HCT116 (cell line): ENCODE data around the gene AGMAT. TPM values are rescaled to one million over a fixed set of nuclear protein-coding genes. Genes with fewer than 3 reads are reported as not detected.

Experiments
- CBX3 ChIP-seq: IDR thresholded peaks from 2 replicates; pipeline ENCODE4 v1.6.1; 2012; ENCODE audit warnings: low read depth
- EZH2 ChIP-seq: fragments of 200-600 bp; sonication (generic); IDR thresholded peaks from 2 replicates; pipeline ENCODE4 v1.6.1; 2017; ENCODE audit warnings: antibody characterized with exemption, mixed run types
- JUND ChIP-seq: IDR thresholded peaks from 2 replicates; pipeline ENCODE4 v1.6.1; 2012
- POLR2A ChIP-seq: IDR thresholded peaks from 2 replicates; pipeline ENCODE4 v1.7.0; 2011; ENCODE audit warnings: borderline replicate concordance; ENCODE audit not compliant: insufficient read depth, insufficient read length; ENCODE audit errors: extremely low read depth
- REST ChIP-seq: IDR thresholded peaks from 2 replicates; pipeline ENCODE4 v1.6.1; 2012; ENCODE audit warnings: low read depth
- SP1 ChIP-seq: IDR thresholded peaks from 2 replicates; pipeline ENCODE4 v1.6.1; 2012; ENCODE audit warnings: low read depth
- ZBTB33 ChIP-seq: IDR thresholded peaks from 2 replicates; pipeline ENCODE4 v1.6.1; 2011; ENCODE audit warnings: mild to moderate bottlenecking, low read length, moderate library complexity; ENCODE audit not compliant: insufficient replicate concordance; ENCODE audit errors: extremely low read depth
- total RNA-seq: library from RNA; stranded (reverse); gene quantifications from one replicate; pipeline ENCODE4 v1.2.1, GENCODE V29; 2021; ENCODE audit not compliant: unreplicated experiment
- TF ChIP-seq, protein P1 (sequence below): IDR thresholded peaks from 2 replicates; pipeline ENCODE4 v1.6.1; 2012

The AGMAT gene
- total RNA-seq, 1 experiment from 2014 or later: not detected

DNA sequence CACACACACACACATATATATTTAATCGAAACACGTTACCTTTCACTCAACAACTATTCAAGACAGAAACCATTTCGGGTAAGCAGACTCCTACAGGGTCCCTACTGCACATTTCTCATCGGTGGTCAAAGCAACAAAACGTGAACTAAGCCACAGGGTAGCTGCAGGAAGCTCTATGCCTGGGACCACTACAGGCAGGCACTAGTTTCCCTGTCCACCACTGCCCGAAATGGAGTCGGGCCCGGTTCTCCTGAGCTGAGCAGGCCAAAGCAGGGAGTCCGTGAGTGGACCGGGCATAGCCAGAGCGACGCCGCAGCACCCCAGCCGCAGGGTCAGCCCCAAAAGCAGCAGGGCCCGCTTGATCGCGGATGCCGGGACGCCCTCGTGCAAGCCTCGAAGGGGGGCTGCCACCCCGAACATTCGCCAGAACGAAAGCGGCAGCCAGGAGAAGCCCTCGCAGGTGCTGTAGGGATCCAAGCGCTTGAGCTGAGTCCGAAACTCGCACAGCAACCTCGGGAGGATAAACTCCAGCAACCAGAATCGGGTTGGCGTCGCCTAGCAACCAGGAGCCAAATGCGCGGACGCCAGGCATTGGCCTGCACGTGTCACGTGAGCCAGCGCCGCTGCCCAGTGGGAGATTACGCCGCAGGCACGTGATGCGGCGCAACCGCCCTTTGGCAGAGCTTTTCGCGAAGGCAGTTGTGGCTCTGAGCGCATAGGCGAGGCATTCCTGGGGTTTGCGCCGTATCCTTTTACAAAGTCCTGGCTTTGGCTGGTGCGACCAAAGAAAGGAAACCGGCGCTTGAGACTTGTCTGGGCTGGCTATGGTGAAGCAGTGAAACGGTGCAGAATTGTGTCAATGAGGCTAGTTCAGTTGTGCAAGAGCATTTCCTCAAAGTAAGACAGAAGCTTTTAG lies 18.5 kb upstream of the AGMAT start (continued):
- TF ChIP-seq ZBTB33: no peak
- no peak for TF ChIP-seq POLR2A
- TF ChIP-seq REST: no peak
- TF ChIP-seq CBX3: no peak
- TF ChIP-seq JUND: no peak
- TF ChIP-seq, protein P1, sequence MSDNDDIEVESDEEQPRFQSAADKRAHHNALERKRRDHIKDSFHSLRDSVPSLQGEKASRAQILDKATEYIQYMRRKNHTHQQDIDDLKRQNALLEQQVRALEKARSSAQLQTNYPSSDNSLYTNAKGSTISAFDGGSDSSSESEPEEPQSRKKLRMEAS: no peak
- TF ChIP-seq SP1: no peak
- TF ChIP-seq EZH2: no peak
